GM18517 (cell line): ENCODE measurements around the gene DDX47.

Experiments
- ATAC-seq: cut with Tn5 transposase; IDR thresholded peaks from one replicate; pipeline ENCODE4 v1.9.1; 2021; ENCODE audit warnings: mild to moderate bottlenecking, moderate library complexity; ENCODE audit not compliant: unreplicated experiment

The DDX47 gene

GRCh38 chr12:12813120-12814101 lies at the start of gene DDX47:
DDX47 (plus strand) TSS chr12:12813346; CDS start chr12:12813368, 22 bp downstream.
- ATAC-seq: peak; percentile 70

- no peak for ATAC-seq
Observed at GRCh38 chr12:12764824-12765223, 48.3 kb upstream of the DDX47 start.

- no peak for ATAC-seq
Observed at GRCh38 chr12:12770262-12770661, 42.9 kb upstream of the DDX47 start.

- ATAC-seq: no peak
Observed at GRCh38 chr12:12774791-12775190, 38.4 kb upstream of the DDX47 start.

- no peak for ATAC-seq
Observed at GRCh38 chr12:12776261-12776660, 36.9 kb upstream of the DDX47 start.

- no peak for ATAC-seq
Observed at GRCh38 chr12:12777092-12777491, 36.1 kb upstream of the DDX47 start.

- no peak for ATAC-seq
Observed at GRCh38 chr12:12779007-12779406, 34.1 kb upstream of the DDX47 start.

GRCh38 chr12:12779529-12779928 lies 33.6 kb upstream of the DDX47 start:
- ATAC-seq: no peak

GRCh38 chr12:12784116-12784515 lies 29.0 kb upstream of the DDX47 start:
- ATAC-seq: no peak

GRCh38 chr12:12784911-12785814 lies 28.0 kb upstream of the DDX47 start, which contains the start of gene APOLD1:
APOLD1 (plus strand) TSS chr12:12785659; CDS start chr12:12785692, 33 bp downstream.
- ATAC-seq: no peak

- no peak for ATAC-seq
Observed at GRCh38 chr12:12786351-12786705, 26.8 kb upstream of the DDX47 start.

- ATAC-seq: peak; percentile 66
Observed at GRCh38 chr12:12786706-12787601, 26.2 kb upstream of the DDX47 start.

GRCh38 chr12:12788131-12788530 lies 25.0 kb upstream of the DDX47 start:
- no peak for ATAC-seq

- peak; percentile 66 for ATAC-seq
Observed at GRCh38 chr12:12788675-12789368, 24.3 kb upstream of the DDX47 start.

- no peak for ATAC-seq
Observed at GRCh38 chr12:12790956-12791355, 22.2 kb upstream of the DDX47 start.

- ATAC-seq: no peak
Observed at GRCh38 chr12:12791756-12792369, 21.3 kb upstream of the DDX47 start.

GRCh38 chr12:12792421-12792820 lies 20.7 kb upstream of the DDX47 start:
- no peak for ATAC-seq

- no peak for ATAC-seq
Observed at GRCh38 chr12:12794686-12795085, 18.5 kb upstream of the DDX47 start.

GRCh38 chr12:12796171-12796570 lies 17.0 kb upstream of the DDX47 start:
- ATAC-seq: no peak
